SHP77 treated with DMSO at 0.1 percent for 48 hours (cell line): ENCODE measurements around the gene CELF5.

Experiments used
- DNase-seq: peaks from one replicate; lab custom pipeline; 2025; lab: John Stamatoyannopoulos, UW

Gene CELF5

DNA sequence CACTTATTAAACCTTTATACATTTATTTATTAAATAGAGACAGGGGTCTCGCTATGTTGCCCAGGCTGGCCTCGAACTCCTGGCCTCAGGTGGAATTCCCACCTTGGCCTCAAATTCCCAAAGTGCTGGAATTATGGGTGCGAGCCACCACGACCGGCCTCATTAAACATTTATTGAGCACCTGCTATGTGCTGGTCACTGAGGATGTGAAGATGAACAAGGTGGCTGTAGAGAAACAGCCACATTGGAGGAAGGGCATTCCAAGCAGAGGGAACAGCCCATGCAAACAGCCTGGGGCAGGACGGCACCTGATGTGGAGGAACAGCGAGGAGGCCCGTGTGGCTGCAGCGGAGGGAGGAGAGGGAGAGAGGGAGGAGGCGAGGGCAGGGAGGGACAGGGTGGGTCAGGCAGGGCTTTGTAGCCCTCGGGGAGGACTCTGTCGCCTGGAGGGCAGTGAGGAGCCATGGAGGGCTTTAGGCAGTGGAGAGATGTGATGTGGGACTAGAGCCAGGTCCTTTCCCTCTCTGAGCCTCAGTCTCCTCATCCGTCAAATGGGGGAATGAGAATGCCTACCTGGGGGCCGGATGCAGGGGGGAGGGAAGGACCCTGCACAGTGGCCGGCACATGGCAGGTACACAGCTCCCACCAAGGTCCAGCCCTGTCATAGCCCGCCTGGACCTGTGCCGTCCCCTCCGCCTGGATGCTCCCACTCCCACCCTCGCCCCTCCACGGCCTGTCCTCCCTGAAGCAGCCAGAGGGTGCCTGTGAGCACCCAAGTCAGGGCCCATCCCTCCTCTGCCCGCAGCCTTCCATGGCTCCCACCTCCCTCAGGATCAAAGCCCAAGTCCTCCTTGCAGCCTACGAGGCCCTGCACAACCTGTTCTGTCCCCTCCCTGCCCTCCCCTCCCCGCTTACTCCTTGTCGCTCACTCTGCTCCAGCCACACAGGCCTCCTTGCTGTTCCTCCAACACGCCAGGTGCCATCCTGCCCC lies 120.4 kb downstream of the CELF5 start:
- DNase-seq: no peak

DNA sequence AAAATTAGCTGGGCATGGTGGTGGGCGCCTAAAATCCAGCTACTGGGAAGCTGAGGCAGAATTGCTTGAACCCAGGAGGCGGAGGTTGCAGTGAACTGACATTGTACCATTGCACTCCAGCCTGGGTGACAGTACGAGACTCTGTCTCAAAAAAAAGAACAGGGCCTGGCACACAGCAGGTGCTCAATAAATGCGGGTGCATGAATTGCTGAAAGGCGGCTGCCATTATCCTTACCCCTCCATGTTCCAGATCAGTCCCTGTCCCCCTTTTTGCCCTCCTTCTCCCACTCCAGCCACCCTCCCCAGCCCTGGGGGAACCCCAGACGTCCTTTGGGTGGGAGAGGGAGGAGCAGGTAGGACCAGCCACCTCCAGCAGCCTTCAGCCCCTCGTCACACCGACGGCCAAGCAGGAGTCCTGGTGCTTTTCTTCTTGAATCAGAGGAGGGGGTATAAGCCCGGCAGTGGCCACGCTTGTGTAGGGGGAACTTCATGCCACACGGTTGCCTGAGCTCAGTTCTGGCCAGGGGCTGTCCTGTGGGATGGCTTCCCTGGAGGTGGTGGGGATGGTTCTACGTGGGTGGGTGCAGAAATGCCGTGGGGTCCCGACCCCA lies 121.5 kb downstream of the CELF5 start:
- no peak for DNase-seq
